Ovary (tissue), 3 donors: Measurements from ENCODE around the gene PIGZ.

Experiments
- POLR2A ChIP-seq: fragments of 450-650 bp; IDR thresholded peaks from one replicate; pipeline ENCODE4 v1.6.1; 2017; ENCODE audit warnings: antibody characterized with exemption, mild to moderate bottlenecking, moderate library complexity
- TF ChIP-seq, protein P1 (sequence below), 3 donors: fragments of 450-650 bp in 2 of 3; fragments of 200-600 bp in 1 of 3; IDR thresholded peaks; one replicate each; pipeline versions ENCODE4 v1.5.1 to v1.8.0; 2016 to 2022; ENCODE audit warnings: antibody characterized with exemption in 3 of 3, mild to moderate bottlenecking in 1 of 3
- donor health status: DM: no; HTN: no; CAD: no.

DNA sequence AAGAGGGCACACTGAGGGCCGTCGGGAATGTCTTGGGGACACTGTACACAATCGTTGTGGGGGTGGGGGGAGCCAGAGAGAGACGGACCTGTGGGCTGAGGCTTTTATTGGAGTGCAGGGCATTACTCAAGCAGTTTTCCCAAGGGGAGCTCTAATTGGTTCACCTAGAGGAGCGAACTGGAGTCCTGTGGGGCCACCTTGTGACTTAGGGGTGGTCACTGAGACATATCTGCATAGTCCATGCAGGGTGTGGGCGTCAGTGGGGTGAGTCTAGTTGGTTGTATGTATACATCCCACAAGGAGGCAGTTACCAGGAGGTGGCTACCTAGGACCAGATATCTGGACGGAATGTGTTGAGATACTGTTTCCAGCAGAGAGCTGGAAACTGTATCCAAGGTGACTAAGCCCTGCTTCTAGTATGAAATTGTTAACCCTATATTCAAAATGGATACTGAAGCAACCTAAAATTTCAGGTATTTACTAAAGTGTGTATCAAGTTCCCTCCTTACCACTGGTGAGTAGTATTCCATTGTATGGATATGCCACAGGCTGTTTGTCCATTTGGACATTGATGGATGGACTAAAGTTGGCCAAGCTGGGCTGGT, 2.6 kb upstream of the PIGZ start:
- no peak for TF ChIP-seq POLR2A
- TF ChIP-seq, protein P1, sequence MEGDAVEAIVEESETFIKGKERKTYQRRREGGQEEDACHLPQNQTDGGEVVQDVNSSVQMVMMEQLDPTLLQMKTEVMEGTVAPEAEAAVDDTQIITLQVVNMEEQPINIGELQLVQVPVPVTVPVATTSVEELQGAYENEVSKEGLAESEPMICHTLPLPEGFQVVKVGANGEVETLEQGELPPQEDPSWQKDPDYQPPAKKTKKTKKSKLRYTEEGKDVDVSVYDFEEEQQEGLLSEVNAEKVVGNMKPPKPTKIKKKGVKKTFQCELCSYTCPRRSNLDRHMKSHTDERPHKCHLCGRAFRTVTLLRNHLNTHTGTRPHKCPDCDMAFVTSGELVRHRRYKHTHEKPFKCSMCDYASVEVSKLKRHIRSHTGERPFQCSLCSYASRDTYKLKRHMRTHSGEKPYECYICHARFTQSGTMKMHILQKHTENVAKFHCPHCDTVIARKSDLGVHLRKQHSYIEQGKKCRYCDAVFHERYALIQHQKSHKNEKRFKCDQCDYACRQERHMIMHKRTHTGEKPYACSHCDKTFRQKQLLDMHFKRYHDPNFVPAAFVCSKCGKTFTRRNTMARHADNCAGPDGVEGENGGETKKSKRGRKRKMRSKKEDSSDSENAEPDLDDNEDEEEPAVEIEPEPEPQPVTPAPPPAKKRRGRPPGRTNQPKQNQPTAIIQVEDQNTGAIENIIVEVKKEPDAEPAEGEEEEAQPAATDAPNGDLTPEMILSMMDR (IDR thresholded peaks at IDR 0.05): no peak
